ENCODE data around the gene ANKK1.

GRCh38 chr11:113389272-113389671 is 1.7 kb downstream of the ANKK1 start:
- TF ChIP-seq POLR2A (IDR thresholded peaks at IDR 0.05) (no peak), CTCF (IDR thresholded peaks at IDR 0.05) (no peak), POLR2AphosphoS5 (IDR thresholded peaks at IDR 0.05) (no peak), EP300 (IDR thresholded peaks at IDR 0.05) (no peak)
